ENCODE data around the gene SLC10A2. TPM values are rescaled to one million over a fixed set of nuclear protein-coding genes. Genes with fewer than 3 reads are reported as not detected.

SLC10A2 gene
- total RNA-seq, 1 donor: not detected

DNA sequence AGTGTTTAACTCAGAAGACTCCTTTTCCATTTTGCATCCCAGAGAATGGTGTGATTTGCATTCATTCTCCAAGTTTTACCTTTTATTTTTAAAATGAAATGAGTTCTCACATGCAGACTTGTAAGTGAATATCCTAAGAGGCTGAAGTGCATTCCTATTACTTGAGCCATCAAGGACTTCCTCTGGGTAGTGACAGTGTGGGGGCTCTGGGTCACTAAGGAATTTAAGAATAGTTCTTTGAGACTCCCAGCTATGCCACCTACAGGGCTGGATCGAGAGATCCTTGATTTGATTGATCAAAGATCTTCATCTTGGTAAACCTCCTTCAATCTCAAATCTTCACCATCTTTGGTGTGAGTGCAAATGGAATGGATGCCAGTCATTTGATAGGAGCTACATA, 36.3 kb upstream of the SLC10A2 start:
- Histone ChIP-seq H3K4me1 (ENCODE audit: insufficient read depth, low read length) (no peaks in the 10 kb centered on the region), H3K79me2 (ENCODE audit: insufficient read depth, low read length) (no peaks in the 10 kb centered on the region), H3K9me3 (ENCODE audit: low read depth, low read length) (no peaks in the 10 kb centered on the region), H3K36me3 (ENCODE audit: insufficient read depth, low read length) (no peaks in the 10 kb centered on the region), H3K4me2 (ENCODE audit: insufficient read depth, low read length) (no peak overlapping the region), H4K20me1 (ENCODE audit: insufficient read depth, low read length) (no peaks in the 10 kb centered on the region), H3K27ac (ENCODE audit: low read depth, low read length) (no peak overlapping the region), H3K4me3 (ENCODE audit: insufficient read depth, low read length) (no peak overlapping the region), H2AFZ (ENCODE audit: low read length) (no peak overlapping the region), H3K27me3 (ENCODE audit: insufficient read depth, low read length) (no peaks in the 10 kb centered on the region)
- DNase-seq (ENCODE audit: insufficient read length, low spot score, missing footprints): no peak
- TF ChIP-seq, protein P1, sequence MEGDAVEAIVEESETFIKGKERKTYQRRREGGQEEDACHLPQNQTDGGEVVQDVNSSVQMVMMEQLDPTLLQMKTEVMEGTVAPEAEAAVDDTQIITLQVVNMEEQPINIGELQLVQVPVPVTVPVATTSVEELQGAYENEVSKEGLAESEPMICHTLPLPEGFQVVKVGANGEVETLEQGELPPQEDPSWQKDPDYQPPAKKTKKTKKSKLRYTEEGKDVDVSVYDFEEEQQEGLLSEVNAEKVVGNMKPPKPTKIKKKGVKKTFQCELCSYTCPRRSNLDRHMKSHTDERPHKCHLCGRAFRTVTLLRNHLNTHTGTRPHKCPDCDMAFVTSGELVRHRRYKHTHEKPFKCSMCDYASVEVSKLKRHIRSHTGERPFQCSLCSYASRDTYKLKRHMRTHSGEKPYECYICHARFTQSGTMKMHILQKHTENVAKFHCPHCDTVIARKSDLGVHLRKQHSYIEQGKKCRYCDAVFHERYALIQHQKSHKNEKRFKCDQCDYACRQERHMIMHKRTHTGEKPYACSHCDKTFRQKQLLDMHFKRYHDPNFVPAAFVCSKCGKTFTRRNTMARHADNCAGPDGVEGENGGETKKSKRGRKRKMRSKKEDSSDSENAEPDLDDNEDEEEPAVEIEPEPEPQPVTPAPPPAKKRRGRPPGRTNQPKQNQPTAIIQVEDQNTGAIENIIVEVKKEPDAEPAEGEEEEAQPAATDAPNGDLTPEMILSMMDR (IDR thresholded peaks at IDR 0.05; ENCODE audit: extremely low read depth, low read depth, low read length): no peak

DNA sequence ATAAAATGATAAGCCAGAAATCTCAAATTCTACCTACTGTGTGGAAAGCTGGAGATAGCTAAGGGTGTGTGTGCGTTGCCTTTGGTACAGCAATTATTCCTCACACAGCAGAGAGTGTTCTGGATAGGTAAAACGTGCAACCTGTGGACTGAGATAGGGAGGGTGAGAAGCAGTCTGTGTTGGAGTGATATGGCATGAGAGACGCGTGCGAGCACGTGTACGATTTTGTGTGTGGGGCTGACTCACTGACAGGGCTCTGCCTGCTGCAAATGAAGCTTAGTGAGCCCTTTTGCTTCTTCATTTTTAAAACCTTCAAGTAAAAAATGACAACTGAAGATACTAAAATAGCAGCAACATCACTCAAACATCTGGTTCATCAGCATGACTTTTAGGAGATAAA, 35.7 kb upstream of the SLC10A2 start:
- no peak overlapping the region for H2AFZ ChIP-seq (ENCODE audit: low read length)
- H4K20me1 ChIP-seq (ENCODE audit: insufficient read depth, low read length): no peaks in the 10 kb centered on the region
- no peaks in the 10 kb centered on the region for H3K36me3 ChIP-seq (ENCODE audit: insufficient read depth, low read length)
- TF ChIP-seq, protein P1 (IDR thresholded peaks at IDR 0.05; ENCODE audit: extremely low read depth, low read depth, low read length): no peak
- H3K27me3 ChIP-seq (ENCODE audit: insufficient read depth, low read length): no peaks in the 10 kb centered on the region
- no peaks in the 10 kb centered on the region for H3K4me1 ChIP-seq (ENCODE audit: insufficient read depth, low read length)
- H3K4me2 ChIP-seq (ENCODE audit: insufficient read depth, low read length): no peak overlapping the region
- H3K4me3 ChIP-seq (ENCODE audit: insufficient read depth, low read length): no peak overlapping the region
- no peaks in the 10 kb centered on the region for H3K79me2 ChIP-seq (ENCODE audit: insufficient read depth, low read length)
- H3K9me3 ChIP-seq (ENCODE audit: low read depth, low read length): no peaks in the 10 kb centered on the region
- H3K27ac ChIP-seq (ENCODE audit: low read depth, low read length): no peak overlapping the region
- DNase-seq (ENCODE audit: insufficient read length, low spot score, missing footprints): no peak

DNA sequence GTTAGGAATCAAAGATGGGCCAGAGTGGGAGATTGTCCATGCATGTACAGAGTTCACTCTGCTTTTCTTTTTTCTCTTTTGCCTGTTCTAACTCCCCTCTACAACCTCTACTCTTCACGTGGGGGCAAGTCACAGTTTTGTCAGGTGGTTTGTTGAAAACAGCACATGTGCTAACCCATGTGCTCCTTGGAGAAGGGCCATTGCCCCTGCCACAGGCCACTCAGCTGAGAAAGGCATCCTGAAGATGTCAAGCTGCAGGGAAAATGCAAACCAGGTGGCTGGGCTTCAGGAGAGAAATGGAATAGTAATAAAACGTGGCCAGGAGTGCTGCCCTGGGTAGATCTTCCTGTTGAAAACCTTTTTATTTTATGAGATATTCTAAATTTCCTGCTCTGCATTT, 35.3 kb upstream of the SLC10A2 start:
- Histone ChIP-seq H4K20me1 (ENCODE audit: insufficient read depth, low read length) (no peaks in the 10 kb centered on the region), H3K4me3 (ENCODE audit: insufficient read depth, low read length) (no peak overlapping the region), H3K9me3 (ENCODE audit: low read depth, low read length) (no peaks in the 10 kb centered on the region), H3K79me2 (ENCODE audit: insufficient read depth, low read length) (no peaks in the 10 kb centered on the region), H2AFZ (ENCODE audit: low read length) (no peak overlapping the region), H3K4me2 (ENCODE audit: insufficient read depth, low read length) (no peak overlapping the region), H3K4me1 (ENCODE audit: insufficient read depth, low read length) (no peaks in the 10 kb centered on the region), H3K27ac (ENCODE audit: low read depth, low read length) (no peak overlapping the region), H3K36me3 (ENCODE audit: insufficient read depth, low read length) (no peaks in the 10 kb centered on the region), H3K27me3 (ENCODE audit: insufficient read depth, low read length) (no peaks in the 10 kb centered on the region)
- no peak for DNase-seq (ENCODE audit: insufficient read length, low spot score, missing footprints)
- TF ChIP-seq, protein P1 (IDR thresholded peaks at IDR 0.05; ENCODE audit: extremely low read depth, low read depth, low read length): no peak

DNA sequence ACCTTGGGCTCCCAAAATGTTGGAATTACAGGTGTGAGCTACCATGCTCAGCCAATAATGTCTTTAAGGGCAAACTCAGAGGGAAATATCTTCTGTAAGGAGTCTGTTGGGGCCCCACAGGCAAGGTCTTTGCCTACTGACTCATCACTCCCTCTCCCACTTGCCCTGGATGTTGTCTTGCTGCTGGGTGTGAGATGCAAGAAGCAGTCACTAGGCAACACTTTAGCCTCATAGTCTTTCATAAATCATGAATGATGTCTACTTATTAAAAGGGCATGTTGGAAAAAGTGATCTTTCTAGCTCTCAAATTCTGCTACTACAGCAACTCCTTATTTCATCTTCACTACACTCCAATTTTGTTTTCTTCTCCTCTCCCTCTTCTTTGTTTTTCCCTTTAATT, 34.6 kb upstream of the SLC10A2 start:
- Histone ChIP-seq H3K4me3 (ENCODE audit: insufficient read depth, low read length) (no peak overlapping the region), H3K4me1 (ENCODE audit: insufficient read depth, low read length) (no peaks in the 10 kb centered on the region), H3K4me2 (ENCODE audit: insufficient read depth, low read length) (no peak overlapping the region), H2AFZ (ENCODE audit: low read length) (no peak overlapping the region), H3K79me2 (ENCODE audit: insufficient read depth, low read length) (no peaks in the 10 kb centered on the region), H3K9me3 (ENCODE audit: low read depth, low read length) (no peaks in the 10 kb centered on the region), H3K36me3 (ENCODE audit: insufficient read depth, low read length) (no peaks in the 10 kb centered on the region), H3K27me3 (ENCODE audit: insufficient read depth, low read length) (no peaks in the 10 kb centered on the region), H3K27ac (ENCODE audit: low read depth, low read length) (no peak overlapping the region), H4K20me1 (ENCODE audit: insufficient read depth, low read length) (no peaks in the 10 kb centered on the region)
- TF ChIP-seq, protein P1 (IDR thresholded peaks at IDR 0.05; ENCODE audit: extremely low read depth, low read depth, low read length): no peak
- no peak for DNase-seq (ENCODE audit: insufficient read length, low spot score, missing footprints)

All from osteoblast (primary cell).